ENCODE measurements around the gene LIPC. TPM values are rescaled to one million over a fixed set of nuclear protein-coding genes. Genes with fewer than 3 reads are reported as not detected.

The LIPC gene
- total and polyA plus RNA-seq, 10 of the 15 experiments (the other 5 are each of a cell fraction or from before 2014, with no cell fraction given), result 0.06 to 0.31 (median 0.16) TPM; not detected in 1

- no peaks in the 10 kb centered on the region for H3K4me1 ChIP-seq (ENCODE audit: control insufficient read depth, insufficient read depth, low read length)
- no peaks in the 10 kb centered on the region for H3K27me3 ChIP-seq (replicated peaks in 1 of 2; ENCODE audit: control insufficient read depth in 2 of 2, insufficient read depth in 2 of 2, low read length in 1 of 2)
- BruUV-seq (replicated peaks), result no TSS peak
- no peaks in the 10 kb centered on the region for H4K20me1 ChIP-seq (ENCODE audit: control insufficient read depth, insufficient read depth)
- ChIA-PET CTCF (no interaction called here), POLR2A (interaction anchor here (0.5 kb wide), 1 partner anchor 315 kb away, joined by 3 read pairs; no protein-coding TSS in a partner anchor), SMC1A (ENCODE audit: uncharacterized antibody, unreplicated experiment) (interaction anchor here (0.6 to 1.8 kb wide), 8 partner anchors 12 to 156 kb away, joined by 3 to 6 read pairs (median 3); no protein-coding TSS in a partner anchor), RAD21 (ENCODE audit: unreplicated experiment) (no interaction called here)
- FAIRE-seq (no peak), ATAC-seq (no peak), DNase-seq (ENCODE audit: low read depth, low spot score) (no peak)
- no peak overlapping the region for H3K9ac ChIP-seq (ENCODE audit: control insufficient read depth, insufficient read depth, low read length)
- H3K4me2 ChIP-seq (ENCODE audit: control insufficient read depth, insufficient read depth), result no peak overlapping the region
- in situ Hi-C loops (cut with MboI), result no loop called here
- TF ChIP-seq CTCF (IDR thresholded peaks at IDR 0.05 in 2 of 3, conservative IDR thresholded peaks at IDR 0.05 in 1 of 3; ENCODE audit: control insufficient read depth in 2 of 3, extremely low read depth in 1 of 3, insufficient read depth in 1 of 3, low read depth in 3 of 3, low read length in 3 of 3) (no peak), ESRRA (IDR thresholded peaks at IDR 0.05; ENCODE audit: low read length) (no peak), RAD21 (IDR thresholded peaks at IDR 0.05; ENCODE audit: insufficient read depth, low read depth, low read length) (no peak), RAD51 (IDR thresholded peaks at IDR 0.05) (no peak), GABPA (IDR thresholded peaks at IDR 0.05; ENCODE audit: low read depth) (no peak)
- TF ChIP-seq, protein P1, sequence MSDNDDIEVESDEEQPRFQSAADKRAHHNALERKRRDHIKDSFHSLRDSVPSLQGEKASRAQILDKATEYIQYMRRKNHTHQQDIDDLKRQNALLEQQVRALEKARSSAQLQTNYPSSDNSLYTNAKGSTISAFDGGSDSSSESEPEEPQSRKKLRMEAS (IDR thresholded peaks at IDR 0.05; ENCODE audit: low read depth, low read length), result no peak
- H3K9me3 ChIP-seq (replicated peaks; ENCODE audit: control insufficient read depth, insufficient read depth, low read length), result no peaks in the 10 kb centered on the region
- WGBS (ENCODE audit: insufficient coverage, insufficient replicate concordance, low lambda C conversion rate, missing lambda C conversion rate), result 100% methylated on average over 4 of the region's 4 CpGs
- no peak overlapping the region for H2AFZ ChIP-seq (ENCODE audit: control insufficient read depth, low read depth, low read length)
- no peak overlapping the region for H3K27ac ChIP-seq (ENCODE audit: control insufficient read depth, insufficient read depth)
- no peaks in the 10 kb centered on the region for H3K79me2 ChIP-seq (ENCODE audit: control insufficient read depth, insufficient read depth, low read length)
- H3K36me3 ChIP-seq (ENCODE audit: control insufficient read depth in 2 of 2, insufficient read depth in 2 of 2, low read length in 1 of 2), result no peaks in the 10 kb centered on the region
- intact Hi-C loops (cut with micrococcal nuclease; ENCODE audit: unreplicated experiment), result no loop called here
- H3K4me3 ChIP-seq, result no peak overlapping the region
Observed at GRCh38 chr15:58442122-58442521, 10.3 kb downstream of the LIPC start.

Data from GM12878 (cell line).